Measurements from ENCODE around the gene CELA2A. TPM values are rescaled to one million over a fixed set of nuclear protein-coding genes. Genes with fewer than 3 reads are reported as not detected.

The CELA2A gene
- total and polyA plus RNA-seq, 10 of the 15 experiments (the other 5 are each of a cell fraction or from before 2014, with no cell fraction given): 0.90 TPM; not detected in 9

- FAIRE-seq (no peak), DNase-seq (ENCODE audit: low read depth, low spot score) (no peak), ATAC-seq (no peak)
- TF ChIP-seq JUNB (IDR thresholded peaks at IDR 0.05) (no peak), RELA (IDR thresholded peaks at IDR 0.05; ENCODE audit: borderline replicate concordance, partially characterized antibody) (no peak), EP300 (IDR thresholded peaks at IDR 0.05; ENCODE audit: borderline replicate concordance in 1 of 2, control insufficient read depth in 1 of 2, low read depth in 2 of 2, low read length in 2 of 2) (no peak), BRCA1 (IDR thresholded peaks at IDR 0.05; ENCODE audit: low read depth, low read length) (no peak), CHD4 (IDR thresholded peaks at IDR 0.05) (no peak), RBBP5 (conservative IDR thresholded peaks at IDR 0.05) (no peak), PML (IDR thresholded peaks at IDR 0.05; ENCODE audit: low read length) (no peak), RFX5 (IDR thresholded peaks at IDR 0.05; ENCODE audit: low read depth, low read length) (no peak), HCFC1 (IDR thresholded peaks at IDR 0.05; ENCODE audit: low read length) (no peak), GATAD2B (conservative IDR thresholded peaks at IDR 0.05; ENCODE audit: low read depth) (no peak), CEBPB (IDR thresholded peaks at IDR 0.05; ENCODE audit: borderline replicate concordance in 1 of 2, low read depth in 2 of 2, low read length in 2 of 2) (no peak), JUND (IDR thresholded peaks at IDR 0.05; ENCODE audit: low read depth, low read length) (no peak), PAX8 (IDR thresholded peaks at IDR 0.05) (no peak), KDM1A (IDR thresholded peaks at IDR 0.05; ENCODE audit: borderline replicate concordance) (no peak), ZNF384 (IDR thresholded peaks at IDR 0.05; ENCODE audit: borderline replicate concordance, low read depth, low read length) (no peak), CHD2 (IDR thresholded peaks at IDR 0.05; ENCODE audit: borderline replicate concordance, low read depth, low read length) (no peak), IKZF2 (IDR thresholded peaks at IDR 0.05) (no peak), SPI1 (IDR thresholded peaks at IDR 0.05; ENCODE audit: borderline replicate concordance, insufficient read depth, low read depth, low read length) (no peak)
- TF ChIP-seq, protein P1, sequence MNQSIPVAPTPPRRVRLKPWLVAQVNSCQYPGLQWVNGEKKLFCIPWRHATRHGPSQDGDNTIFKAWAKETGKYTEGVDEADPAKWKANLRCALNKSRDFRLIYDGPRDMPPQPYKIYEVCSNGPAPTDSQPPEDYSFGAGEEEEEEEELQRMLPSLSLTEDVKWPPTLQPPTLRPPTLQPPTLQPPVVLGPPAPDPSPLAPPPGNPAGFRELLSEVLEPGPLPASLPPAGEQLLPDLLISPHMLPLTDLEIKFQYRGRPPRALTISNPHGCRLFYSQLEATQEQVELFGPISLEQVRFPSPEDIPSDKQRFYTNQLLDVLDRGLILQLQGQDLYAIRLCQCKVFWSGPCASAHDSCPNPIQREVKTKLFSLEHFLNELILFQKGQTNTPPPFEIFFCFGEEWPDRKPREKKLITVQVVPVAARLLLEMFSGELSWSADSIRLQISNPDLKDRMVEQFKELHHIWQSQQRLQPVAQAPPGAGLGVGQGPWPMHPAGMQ (IDR thresholded peaks at IDR 0.05; ENCODE audit: borderline replicate concordance): no peak
- TF ChIP-seq, protein P2, sequence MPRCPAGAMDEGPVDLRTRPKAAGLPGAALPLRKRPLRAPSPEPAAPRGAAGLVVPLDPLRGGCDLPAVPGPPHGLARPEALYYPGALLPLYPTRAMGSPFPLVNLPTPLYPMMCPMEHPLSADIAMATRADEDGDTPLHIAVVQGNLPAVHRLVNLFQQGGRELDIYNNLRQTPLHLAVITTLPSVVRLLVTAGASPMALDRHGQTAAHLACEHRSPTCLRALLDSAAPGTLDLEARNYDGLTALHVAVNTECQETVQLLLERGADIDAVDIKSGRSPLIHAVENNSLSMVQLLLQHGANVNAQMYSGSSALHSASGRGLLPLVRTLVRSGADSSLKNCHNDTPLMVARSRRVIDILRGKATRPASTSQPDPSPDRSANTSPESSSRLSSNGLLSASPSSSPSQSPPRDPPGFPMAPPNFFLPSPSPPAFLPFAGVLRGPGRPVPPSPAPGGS (IDR thresholded peaks at IDR 0.05; ENCODE audit: borderline replicate concordance, insufficient read depth, low read depth, low read length, poor library complexity, severe bottlenecking): no peak
- H3K36me3 ChIP-seq (ENCODE audit: control insufficient read depth in 2 of 2, insufficient read depth in 2 of 2, low read length in 1 of 2): no peaks in the 10 kb centered on the region
- H3K79me2 ChIP-seq (ENCODE audit: control insufficient read depth, insufficient read depth, low read length): no peaks in the 10 kb centered on the region
- H3K27me3 ChIP-seq (replicated peaks in 1 of 2; ENCODE audit: control insufficient read depth in 2 of 2, insufficient read depth in 2 of 2, low read length in 1 of 2): no peaks in the 10 kb centered on the region; a peak in 1 of 4 replicates
- no peaks in the 10 kb centered on the region for H3K4me1 ChIP-seq (ENCODE audit: control insufficient read depth, insufficient read depth, low read length)
- no peaks in the 10 kb centered on the region for H4K20me1 ChIP-seq (ENCODE audit: control insufficient read depth, insufficient read depth)
- no TSS peak for BruUV-seq (replicated peaks)
- H3K4me2 ChIP-seq (ENCODE audit: control insufficient read depth, insufficient read depth): no peak overlapping the region
- H3K4me3 ChIP-seq: no peak overlapping the region
- H3K9me3 ChIP-seq (replicated peaks; ENCODE audit: control insufficient read depth, insufficient read depth, low read length): no peaks in the 10 kb centered on the region
- no peak overlapping the region for H3K9ac ChIP-seq (ENCODE audit: control insufficient read depth, insufficient read depth, low read length)
- H3K27ac ChIP-seq (ENCODE audit: control insufficient read depth, insufficient read depth): no peak overlapping the region
- SMC1A ChIA-PET (ENCODE audit: uncharacterized antibody, unreplicated experiment): no interaction called here
- CTCF ChIA-PET: no interaction called here
- intact Hi-C loops (cut with micrococcal nuclease; ENCODE audit: unreplicated experiment): no loop called here
- POLR2A ChIA-PET: no interaction called here
- H2AFZ ChIP-seq (ENCODE audit: control insufficient read depth, low read depth, low read length): no peak overlapping the region
- in situ Hi-C loops (cut with MboI): no loop called here
- 28% methylated on average over 4 of the region's 4 CpGs for WGBS (ENCODE audit: insufficient coverage, insufficient replicate concordance, low lambda C conversion rate, missing lambda C conversion rate)
- RAD21 ChIA-PET (ENCODE audit: unreplicated experiment): no interaction called here
Measured at GRCh38 chr1:15446212-15446611, 10.3 kb upstream of the CELA2A start.
